Endodermal cell (in vitro differentiated cells): ENCODE results near the gene MYO5B. TPM values are rescaled to one million over a fixed set of nuclear protein-coding genes. Genes with fewer than 3 reads are reported as not detected.

Experiments
- DNase-seq: peaks from one replicate; pipeline ENCODE4 v3.0.0-alpha.2; 2017
- H3K27ac ChIP-seq: 2 replicates; pipeline ENCODE4 v1.5.1; 2013; ENCODE audit warnings: mild to moderate bottlenecking, low read depth, low read length, moderate library complexity
- H3K27me3 ChIP-seq: 2 replicates; pipeline ENCODE4 v1.6.1; 2013; ENCODE audit warnings: mild to moderate bottlenecking, low read length, moderate library complexity; ENCODE audit not compliant: insufficient read depth, control insufficient read depth, poor library complexity, severe bottlenecking
- H3K36me3 ChIP-seq: 2 replicates; pipeline ENCODE4 v1.7.0; 2013; ENCODE audit warnings: mild to moderate bottlenecking, low read length, moderate library complexity; ENCODE audit not compliant: control insufficient read depth, insufficient read depth
- H3K4me1 ChIP-seq: one replicate; pipeline ENCODE4 v1.7.0; 2013; ENCODE audit warnings: low read length; ENCODE audit not compliant: control insufficient read depth, insufficient read depth
- H3K4me3 ChIP-seq: 2 replicates; pipeline ENCODE4 v1.5.1; 2013; ENCODE audit warnings: mild to moderate bottlenecking, low read length, moderate library complexity
- H3K9ac ChIP-seq: 2 replicates; pipeline ENCODE4 v1.6.1; 2013; ENCODE audit warnings: mild to moderate bottlenecking, low read length, moderate library complexity; ENCODE audit not compliant: poor library complexity, severe bottlenecking; ENCODE audit errors: extremely low read depth
- H3K9me3 ChIP-seq: 2 replicates; pipeline ENCODE4 v1.6.1; 2013; ENCODE audit warnings: mild to moderate bottlenecking, low read length, moderate library complexity; ENCODE audit not compliant: control insufficient read depth
- H3K27ac Mint-ChIP-seq: 2 replicates; pipeline ENCODE4 v1.8.0; 2020; ENCODE audit warnings: mixed read lengths
- H3K27me3 Mint-ChIP-seq: 2 replicates; pipeline ENCODE4 v1.8.0; 2021; ENCODE audit warnings: mild to moderate bottlenecking, mixed read lengths; ENCODE audit not compliant: insufficient read depth
- H3K36me3 Mint-ChIP-seq: 2 replicates; pipeline ENCODE4 v1.8.0; 2020; ENCODE audit warnings: low read depth, mixed read lengths
- H3K4me1 Mint-ChIP-seq: 2 replicates; pipeline ENCODE4 v1.8.0; 2020; ENCODE audit warnings: mixed read lengths
- H3K4me3 Mint-ChIP-seq: 2 replicates; pipeline ENCODE4 v1.8.0; 2020; ENCODE audit warnings: mild to moderate bottlenecking, moderate library complexity, mixed read lengths
- H3K9me3 Mint-ChIP-seq: 2 replicates; pipeline ENCODE4 v1.8.0; 2020; ENCODE audit warnings: mild to moderate bottlenecking, mixed read lengths
- WGBS, 2 experiments: methylation state at CpG; one replicate each; pipeline versions ENCODE4 v1.1.5 to v1.1.7; 2013; ENCODE audit warnings: missing lambda C conversion rate in 2 of 2, mixed read lengths in 1 of 2; ENCODE audit not compliant: insufficient coverage in 1 of 2, insufficient read length in 1 of 2; 5-methylcytosine and 5-hydroxymethylcytosine counted together
- total RNA-seq, 2 donors: library from RNA; stranded (reverse); fragmentation: NEBNext Ultra II Directional in 1 of 2; extraction: Animal tissue kit (Norgen Biotek cat#: 25700) in 1 of 2; gene quantifications; 2 replicates in 1 of 2; 3 replicates in 1 of 2; pipeline ENCODE4 v1.2.1, GENCODE V29; 2021
- TF ChIP-seq, protein P1 (sequence below): fragments of 200-600 bp; sonication (generic); conservative IDR thresholded peaks from 2 replicates; pipeline ENCODE4 v1.5.0; 2021; ENCODE audit warnings: antibody characterized with exemption, mild to moderate bottlenecking

The MYO5B gene
- total RNA-seq, 2 donors from 2014 or later = 12.2 to 16.8 TPM

DNA sequence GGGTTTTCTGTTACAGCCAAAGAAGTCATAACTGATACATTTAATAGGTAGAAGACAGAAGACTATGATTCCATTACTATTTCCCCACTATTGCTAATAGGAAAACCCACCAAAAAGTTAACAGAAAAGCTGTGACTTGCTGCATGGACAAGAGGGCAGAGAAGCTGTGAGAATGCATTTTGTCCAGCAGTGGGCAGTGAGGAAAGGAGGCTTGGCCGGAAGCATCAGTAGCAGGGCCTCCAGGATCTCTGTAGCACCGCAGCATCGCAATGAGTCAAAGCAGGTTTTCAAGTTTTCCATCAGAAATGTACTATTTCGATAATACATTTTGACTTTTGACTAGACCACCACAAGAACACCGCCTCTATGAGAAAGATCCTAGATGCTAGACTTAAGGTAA lies 24.9 kb downstream of the MYO5B start:
- no peaks in the 10 kb centered on the region for H3K4me1 Mint-ChIP-seq
- H3K4me1 ChIP-seq = no peaks in the 10 kb centered on the region
- DNase-seq = no peak
- 88 to 96% methylated on average over 3 to 5 of the region's 5 CpGs for WGBS, 2 experiments
- TF ChIP-seq, protein P1, sequence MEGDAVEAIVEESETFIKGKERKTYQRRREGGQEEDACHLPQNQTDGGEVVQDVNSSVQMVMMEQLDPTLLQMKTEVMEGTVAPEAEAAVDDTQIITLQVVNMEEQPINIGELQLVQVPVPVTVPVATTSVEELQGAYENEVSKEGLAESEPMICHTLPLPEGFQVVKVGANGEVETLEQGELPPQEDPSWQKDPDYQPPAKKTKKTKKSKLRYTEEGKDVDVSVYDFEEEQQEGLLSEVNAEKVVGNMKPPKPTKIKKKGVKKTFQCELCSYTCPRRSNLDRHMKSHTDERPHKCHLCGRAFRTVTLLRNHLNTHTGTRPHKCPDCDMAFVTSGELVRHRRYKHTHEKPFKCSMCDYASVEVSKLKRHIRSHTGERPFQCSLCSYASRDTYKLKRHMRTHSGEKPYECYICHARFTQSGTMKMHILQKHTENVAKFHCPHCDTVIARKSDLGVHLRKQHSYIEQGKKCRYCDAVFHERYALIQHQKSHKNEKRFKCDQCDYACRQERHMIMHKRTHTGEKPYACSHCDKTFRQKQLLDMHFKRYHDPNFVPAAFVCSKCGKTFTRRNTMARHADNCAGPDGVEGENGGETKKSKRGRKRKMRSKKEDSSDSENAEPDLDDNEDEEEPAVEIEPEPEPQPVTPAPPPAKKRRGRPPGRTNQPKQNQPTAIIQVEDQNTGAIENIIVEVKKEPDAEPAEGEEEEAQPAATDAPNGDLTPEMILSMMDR = peak; percentile 45
- H3K4me3 Mint-ChIP-seq = no peak overlapping the region
- no peaks in the 10 kb centered on the region for H3K36me3 Mint-ChIP-seq
- H3K9ac ChIP-seq = no peak overlapping the region
- H3K27ac ChIP-seq = no peak overlapping the region
- no peaks in the 10 kb centered on the region for H3K36me3 ChIP-seq
- peaks cover 2% of the 10 kb centered on the region for H3K27me3 Mint-ChIP-seq
- H3K9me3 ChIP-seq = no peaks in the 10 kb centered on the region
- H3K9me3 Mint-ChIP-seq = no peaks in the 10 kb centered on the region
- H3K27me3 ChIP-seq = no peaks in the 10 kb centered on the region
- H3K27ac Mint-ChIP-seq = no peak overlapping the region
- no peak overlapping the region for H3K4me3 ChIP-seq

- H3K27me3 Mint-ChIP-seq = no peaks in the 10 kb centered on the region
- TF ChIP-seq, protein P1 = no peak
- WGBS, 2 experiments = 91 to 95% methylated on average over 2 of the region's 2 CpGs
- Histone ChIP-seq H3K27me3 (no peaks in the 10 kb centered on the region), H3K4me1 (no peaks in the 10 kb centered on the region), H3K27ac (no peak overlapping the region), H3K9me3 (no peaks in the 10 kb centered on the region), H3K36me3 (no peaks in the 10 kb centered on the region), H3K4me3 (no peak overlapping the region), H3K9ac (no peak overlapping the region)
- H3K4me1 Mint-ChIP-seq = no peaks in the 10 kb centered on the region
- H3K27ac Mint-ChIP-seq = no peak overlapping the region
- no peaks in the 10 kb centered on the region for H3K36me3 Mint-ChIP-seq
- H3K9me3 Mint-ChIP-seq = no peaks in the 10 kb centered on the region
- H3K4me3 Mint-ChIP-seq = no peak overlapping the region
- no peak for DNase-seq
Observed at GRCh38 chr18:50169149-50169548, 25.8 kb downstream of the MYO5B start.

DNA sequence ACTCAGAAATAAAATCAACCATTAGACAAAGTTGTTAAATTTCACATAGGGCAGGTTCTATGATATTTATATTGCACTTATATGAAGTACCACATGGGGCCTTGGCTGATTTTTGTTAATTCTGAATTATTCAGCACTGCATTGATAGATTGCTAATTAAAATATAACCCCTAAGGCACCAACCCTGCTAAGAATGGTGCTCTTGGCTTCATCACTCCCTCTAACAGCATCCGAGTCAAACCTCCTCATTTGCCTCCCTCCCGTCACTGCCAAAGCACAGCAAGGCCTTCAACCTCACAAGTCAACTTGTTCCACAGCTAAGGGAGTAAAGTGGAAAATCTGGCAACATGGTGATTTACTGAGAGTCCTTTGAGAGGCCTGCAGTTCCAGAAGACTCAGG lies 27.0 kb downstream of the MYO5B start:
- H3K4me1 Mint-ChIP-seq = peaks cover 8% of the 10 kb centered on the region
- 94 to 100% methylated on average over 2 of the region's 2 CpGs for WGBS, 2 experiments
- Histone ChIP-seq H3K9ac (no peak overlapping the region), H3K9me3 (no peaks in the 10 kb centered on the region), H3K4me3 (no peak overlapping the region), H3K4me1 (no peaks in the 10 kb centered on the region), H3K27ac (peak overlapping the region; percentile 34), H3K27me3 (no peaks in the 10 kb centered on the region), H3K36me3 (no peaks in the 10 kb centered on the region)
- DNase-seq = no peak
- H3K27me3 Mint-ChIP-seq = no peaks in the 10 kb centered on the region
- no peaks in the 10 kb centered on the region for H3K36me3 Mint-ChIP-seq
- no peak overlapping the region for H3K27ac Mint-ChIP-seq
- TF ChIP-seq, protein P1 = no peak
- H3K9me3 Mint-ChIP-seq = no peaks in the 10 kb centered on the region
- no peak overlapping the region for H3K4me3 Mint-ChIP-seq
